NCI-H345 treated with DMSO at 0.1 percent for 48 hours (cell line): ENCODE results near the gene ATP5ME.
"Not testable (repeated sequence)": the region's sequence is repeated elsewhere in the genome, so short reads cannot be mapped to it uniquely, and the experiment has no call there.

Experiments used
- DNase-seq: peaks from one replicate; lab custom pipeline; 2025; ENCODE audit not compliant: unreplicated experiment; lab: John Stamatoyannopoulos, UW

The ATP5ME gene

DNA sequence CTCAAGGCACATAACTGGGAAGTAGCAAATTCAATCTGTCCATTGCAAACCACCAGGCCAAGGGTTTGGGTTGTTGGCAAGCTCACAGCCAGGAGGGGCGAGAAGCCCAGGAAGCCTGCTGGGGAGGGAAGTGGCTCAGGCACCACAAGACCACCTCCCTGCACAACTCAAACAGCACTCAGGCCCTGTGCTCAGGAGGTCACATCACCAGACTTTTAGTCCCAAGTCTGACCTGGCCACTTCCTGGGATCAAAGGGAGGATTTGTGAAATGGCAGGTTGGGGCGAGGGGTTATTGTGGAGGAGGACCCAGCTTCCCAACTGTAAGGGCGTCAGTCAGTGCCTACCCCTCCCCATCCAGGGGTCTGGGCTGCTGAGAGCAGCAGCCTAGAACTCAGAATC is 2.3 kb downstream of the ATP5ME start:
- no peak for DNase-seq

DNA sequence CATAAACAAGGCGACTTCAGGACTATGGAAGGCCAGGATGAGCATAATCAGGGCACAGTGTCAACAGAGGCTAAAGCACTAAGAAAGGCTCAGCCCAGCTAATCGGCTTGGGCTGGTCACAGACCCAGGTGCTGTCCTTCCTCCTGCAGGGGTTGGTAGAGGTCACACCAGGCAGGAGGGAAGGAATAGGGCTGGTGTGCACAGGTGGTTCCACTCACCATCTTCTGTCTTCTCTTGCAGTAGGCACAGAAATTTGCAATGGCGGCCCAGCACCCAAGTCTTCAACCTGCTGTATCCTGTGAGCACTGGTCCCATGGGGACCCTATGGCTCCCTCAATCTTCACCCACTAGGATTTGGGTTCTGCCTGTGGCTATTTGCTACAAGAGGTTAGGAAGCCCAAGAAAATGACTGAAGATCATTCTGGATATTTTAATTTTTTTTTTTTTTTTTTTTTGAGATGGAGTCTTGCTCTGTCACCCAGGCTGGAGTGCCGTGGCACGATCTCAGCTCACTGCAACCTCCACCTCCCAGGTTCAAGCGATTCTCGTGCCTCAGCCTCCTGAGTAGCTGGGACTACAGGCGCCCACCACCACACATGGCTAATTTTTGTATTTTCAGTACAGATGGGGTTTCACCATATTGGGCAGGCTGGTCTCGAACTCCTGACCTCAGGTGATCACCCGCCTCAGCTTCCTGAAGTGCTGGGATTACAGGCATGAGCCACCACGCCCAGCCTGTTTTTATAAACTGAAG is 4.1 kb downstream of the ATP5ME start:
- DNase-seq = not testable (repeated sequence)

DNA sequence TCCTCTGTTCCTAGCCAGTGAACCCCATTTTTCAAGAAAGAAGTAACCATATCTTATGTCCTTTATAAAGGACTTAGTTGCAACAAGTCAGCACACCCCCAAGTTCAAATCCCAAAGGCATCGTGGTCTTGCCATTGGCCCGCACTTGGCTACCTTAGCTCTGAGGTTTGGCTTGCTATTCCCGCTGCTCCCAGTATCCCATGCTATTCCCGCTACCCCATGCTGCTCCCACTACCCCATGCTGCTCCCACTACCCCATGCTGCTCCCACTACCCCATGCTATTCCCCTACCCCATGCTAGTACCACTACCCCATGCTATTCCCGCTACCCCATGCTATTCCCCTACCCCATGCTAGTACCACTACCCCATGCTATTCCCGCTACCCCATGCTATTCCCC is 5.9 kb downstream of the ATP5ME start:
- not testable (repeated sequence) for DNase-seq

DNA sequence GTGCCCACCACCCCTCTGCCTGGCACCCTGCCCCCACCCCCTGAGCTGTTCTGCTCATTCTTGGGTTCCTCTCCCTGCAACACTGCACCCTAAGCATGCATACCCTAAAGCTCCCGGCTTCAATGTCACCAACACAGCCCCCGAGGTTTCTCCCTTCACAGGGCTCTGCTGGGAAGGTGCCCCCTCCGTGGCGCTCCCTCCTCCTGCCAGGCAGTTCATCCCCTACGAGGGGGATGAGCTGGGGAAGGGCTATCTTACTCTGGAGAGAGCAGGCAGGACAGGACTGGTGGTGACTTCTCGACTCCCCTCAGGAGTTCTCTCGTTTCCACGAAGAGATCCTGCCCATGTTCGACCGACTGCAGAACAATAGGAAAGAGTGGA is 6.5 kb downstream of the ATP5ME start:
- no peak for DNase-seq

DNA sequence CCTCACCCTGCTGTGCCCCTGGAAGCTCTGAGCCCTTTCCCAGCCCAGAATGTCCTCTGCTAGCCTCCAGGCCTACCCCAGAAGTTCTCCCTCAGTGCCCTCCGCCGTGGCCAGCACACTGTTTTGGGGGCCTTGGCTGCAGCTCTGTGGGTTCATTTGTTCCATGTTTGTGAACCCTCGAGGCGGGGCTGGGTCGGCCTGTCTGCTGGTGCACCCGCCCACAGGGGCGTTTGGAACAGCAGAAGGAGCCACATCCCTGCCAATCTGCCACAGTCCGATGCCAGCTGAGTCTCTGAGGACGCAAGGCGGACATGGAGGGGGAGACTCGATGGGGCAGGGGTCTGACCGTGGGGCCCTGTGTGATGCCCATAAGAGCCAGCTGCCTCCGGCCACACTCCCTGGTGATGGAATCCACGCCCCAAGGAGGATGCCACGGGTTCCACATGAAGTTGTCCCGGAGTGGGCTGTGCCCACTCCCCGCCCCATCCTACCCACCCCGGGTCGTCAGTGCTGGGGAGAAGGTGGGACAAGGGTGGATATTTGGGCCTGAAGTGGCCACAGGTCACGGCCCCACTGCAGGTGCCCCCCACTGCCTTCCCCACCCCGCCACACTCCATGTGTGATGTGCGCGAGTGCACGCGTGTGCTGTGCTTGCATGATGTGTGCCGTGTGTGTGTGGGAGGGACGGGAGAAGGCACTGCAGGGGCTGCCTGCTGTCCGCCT is 7.1 kb downstream of the ATP5ME start:
- DNase-seq = no peak

DNA sequence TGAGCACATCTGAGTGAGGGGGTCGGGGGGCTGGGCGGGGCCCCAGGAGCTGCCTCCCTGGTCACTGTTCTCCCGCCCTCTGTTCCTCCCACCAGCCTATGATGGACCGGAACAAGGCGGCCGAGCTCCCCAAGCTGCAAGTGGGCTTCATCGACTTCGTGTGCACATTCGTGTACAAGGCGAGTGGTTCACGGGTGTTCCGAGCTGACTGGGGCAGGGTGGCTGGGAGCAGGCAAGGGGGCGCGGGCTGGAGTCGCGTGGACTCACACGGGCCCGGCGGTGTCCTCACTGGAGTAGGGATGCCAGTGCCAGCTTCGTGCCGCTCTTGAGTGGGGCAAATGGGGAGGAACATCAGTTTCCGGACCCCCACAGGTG is 7.7 kb downstream of the ATP5ME start:
- no peak for DNase-seq

DNA sequence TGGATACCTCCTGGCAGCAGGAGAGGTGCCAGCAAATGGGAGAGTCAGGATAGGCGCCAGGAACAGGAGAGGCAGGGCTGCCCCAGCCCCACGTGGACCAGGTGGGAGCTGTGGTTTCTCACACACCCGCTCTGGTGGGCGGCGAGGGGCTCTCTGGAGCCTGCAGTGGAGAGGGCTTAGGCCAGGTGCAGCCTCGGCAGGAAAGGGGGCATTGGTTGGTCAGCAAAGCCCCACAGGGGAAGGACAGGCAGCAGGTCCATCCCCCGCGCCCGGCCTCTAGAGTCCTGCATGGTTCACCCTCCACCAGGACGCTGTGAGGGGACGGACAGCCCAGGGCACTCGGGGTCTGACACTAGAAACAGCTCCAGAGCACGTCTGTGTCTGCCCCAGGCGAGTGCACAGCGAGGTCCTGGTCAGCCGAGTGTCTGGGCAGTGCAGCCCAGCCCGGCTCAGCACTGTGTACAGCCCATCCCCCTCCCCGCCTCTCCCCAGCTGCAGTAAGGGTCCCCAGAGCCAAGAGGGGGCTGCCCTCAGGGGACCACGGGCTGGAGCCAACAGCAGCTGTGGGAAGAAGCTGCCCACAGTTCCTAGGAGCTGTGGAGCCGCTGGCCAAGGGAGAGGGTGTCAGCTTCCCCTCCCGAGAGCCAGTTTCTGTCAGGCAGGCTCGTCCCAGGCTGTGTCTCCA is 8.2 kb downstream of the ATP5ME start:
- DNase-seq = no peak

DNA sequence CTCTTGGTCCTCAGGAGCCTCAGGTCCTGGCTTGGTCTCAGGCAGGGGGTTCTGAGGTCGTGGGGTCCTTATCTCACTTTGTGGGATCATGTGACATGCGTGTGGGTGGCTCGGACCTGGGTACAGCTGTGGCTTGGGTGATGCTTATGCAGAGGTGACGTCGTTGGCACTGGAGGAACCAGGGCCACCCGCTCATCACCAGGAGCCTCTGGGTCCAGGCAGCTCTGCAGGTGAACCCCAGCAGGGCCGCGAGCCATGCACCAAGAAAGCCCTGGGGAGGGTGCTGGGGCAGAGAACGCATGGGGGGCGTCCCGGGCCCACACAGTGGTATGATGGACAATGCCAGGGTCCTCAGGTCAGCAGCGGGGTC is 8.7 kb downstream of the ATP5ME start:
- no peak for DNase-seq

DNA sequence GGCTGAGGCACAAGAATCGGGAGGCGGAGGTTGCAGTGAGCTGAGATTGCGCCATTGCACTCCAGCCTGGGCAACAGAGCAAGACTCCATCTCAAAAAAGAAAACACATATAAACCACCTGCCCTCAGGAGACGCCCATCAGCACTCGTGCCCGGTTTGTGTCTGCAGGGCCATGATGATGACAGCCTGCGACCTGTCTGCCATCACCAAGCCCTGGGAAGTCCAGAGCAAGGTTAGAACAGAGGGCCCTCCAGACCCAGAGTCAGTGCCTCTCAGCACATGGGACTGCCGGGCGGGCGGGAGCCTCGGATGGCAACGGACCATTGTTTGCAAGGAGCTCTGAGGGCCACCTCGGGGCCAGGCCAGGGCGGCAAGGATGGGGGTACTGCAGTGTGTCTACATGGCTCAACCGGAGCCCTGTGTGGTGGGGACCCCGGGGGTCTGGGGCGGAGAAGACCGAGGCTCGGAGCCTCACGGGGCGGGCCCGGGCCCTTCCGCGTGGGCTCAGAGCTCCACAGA is 9.3 kb downstream of the ATP5ME start:
- no peak for DNase-seq

DNA sequence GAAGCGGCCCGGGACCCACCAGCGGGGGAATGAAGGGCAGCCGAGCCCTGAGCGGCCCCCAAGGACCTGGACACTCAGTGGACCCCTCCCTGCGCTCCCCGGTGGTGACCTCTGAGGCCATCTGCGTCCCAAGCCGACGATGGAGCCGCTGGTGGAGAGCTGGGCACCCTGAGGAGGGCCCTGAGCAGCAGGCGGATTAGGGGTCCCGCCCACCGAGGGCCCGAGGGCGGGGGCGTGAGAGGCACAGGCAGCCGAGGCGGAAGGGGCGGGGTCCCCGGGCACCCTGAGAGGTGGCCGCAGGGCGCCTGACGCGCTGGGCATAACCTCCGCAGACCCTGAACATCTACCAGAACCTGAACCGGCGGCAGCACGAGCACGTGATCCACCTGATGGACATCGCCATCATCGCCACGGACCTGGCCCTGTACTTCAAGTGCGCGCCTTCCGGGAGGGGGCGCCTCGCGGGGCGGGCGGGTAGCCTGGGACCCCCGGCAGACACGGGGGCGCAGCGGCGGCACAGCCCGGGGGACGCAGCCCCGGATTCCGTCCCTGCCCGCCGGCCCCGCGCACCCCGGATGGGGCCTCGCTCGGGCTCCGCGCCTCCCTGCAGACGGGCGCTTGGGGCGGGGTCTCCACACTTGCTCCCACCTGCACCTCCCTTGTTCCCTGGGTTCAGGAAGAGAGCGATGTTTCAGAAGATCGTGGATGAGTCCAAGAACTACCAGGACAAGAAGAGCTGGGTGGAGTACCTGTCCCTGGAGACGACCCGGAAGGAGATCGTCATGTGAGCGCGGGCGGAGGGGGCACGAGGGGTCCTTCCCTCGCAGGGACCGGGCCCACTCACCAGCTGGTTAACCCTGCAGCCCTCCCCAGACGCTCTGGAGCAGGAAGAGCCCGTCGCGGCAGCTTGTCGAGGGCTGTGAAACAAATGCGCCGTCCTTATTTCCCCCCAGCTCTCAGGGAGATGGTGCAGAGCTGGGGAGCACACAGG is 10.3 kb downstream of the ATP5ME start:
- DNase-seq = no peak

DNA sequence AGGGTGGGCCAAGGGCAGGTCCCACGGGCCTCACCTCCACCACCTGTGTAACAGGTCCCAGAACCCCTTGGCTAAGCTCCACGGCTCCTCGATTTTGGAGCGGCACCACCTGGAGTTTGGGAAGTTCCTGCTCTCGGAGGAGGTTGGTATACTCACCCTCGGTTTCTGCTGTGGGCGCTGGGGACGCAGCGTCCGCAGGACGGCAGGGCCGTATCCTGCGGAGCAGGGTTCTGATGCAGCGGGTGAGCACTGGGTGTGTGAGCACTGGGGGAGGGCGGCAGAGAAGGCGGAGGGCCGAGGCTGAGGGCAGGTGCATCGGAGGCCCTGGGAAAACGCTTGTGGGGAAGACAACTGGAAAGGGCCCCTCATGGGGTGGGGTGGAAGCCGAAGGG is 11.0 kb downstream of the ATP5ME start:
- no peak for DNase-seq

DNA sequence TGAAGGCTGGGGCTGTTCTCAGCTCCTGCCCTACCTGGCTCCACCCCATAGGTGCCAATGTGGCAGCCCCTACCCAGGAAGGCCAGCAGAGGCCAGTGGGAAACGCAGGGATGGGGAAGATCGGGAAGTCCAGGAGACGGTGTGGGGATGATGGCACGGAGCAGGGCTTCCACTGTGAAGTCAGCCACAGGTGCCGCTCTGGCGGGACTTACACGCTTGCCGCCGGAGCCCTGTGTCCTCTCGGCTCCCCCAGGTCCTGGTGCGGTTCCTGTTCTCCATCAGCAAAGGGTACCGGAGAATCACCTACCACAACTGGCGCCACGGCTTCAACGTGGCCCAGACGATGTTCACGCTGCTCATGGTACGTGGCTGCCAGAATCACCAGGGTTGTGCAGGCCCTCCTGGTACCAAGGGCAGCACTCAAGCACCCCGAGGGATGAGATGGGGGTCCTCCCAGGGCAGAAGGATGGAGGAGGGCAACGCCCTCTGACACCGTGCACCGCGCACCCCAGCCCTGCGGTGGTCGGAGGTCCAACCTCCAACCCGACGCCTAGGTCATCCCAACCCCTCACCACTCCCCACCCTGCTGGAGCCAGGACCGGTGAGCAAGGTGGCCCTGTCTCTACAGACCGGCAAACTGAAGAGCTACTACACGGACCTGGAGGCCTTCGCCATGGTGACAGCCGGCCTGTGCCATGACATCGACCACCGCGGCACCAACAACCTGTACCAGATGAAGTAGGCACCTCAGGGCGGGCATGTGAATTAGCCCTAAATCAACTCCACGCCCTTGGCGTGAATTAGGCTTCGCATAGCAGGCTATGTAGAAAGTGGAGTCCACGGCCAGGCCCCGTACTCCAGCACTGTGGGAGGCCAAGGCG is 12.0 kb downstream of the ATP5ME start:
- no peak for DNase-seq

DNA sequence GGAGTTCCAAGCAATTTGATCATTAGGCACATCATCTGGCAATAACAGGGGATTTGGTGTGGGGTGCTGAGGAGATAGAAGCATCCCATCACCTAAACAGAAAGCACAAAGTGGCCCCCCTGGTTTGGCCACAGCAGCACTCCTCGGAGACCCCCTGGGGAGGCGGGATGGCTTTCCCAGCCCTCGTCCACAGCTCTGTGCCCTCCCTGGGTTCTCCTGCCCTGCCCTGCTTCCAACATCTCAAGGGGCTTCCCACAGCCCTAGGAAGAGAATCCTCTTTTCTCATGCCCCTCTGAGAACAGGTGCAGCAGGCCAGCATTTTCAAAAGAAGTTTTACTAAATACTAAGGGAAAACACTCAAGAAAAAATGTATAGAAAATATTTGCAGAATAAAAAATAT is 12.8 kb downstream of the ATP5ME start:
- DNase-seq = no peak

DNA sequence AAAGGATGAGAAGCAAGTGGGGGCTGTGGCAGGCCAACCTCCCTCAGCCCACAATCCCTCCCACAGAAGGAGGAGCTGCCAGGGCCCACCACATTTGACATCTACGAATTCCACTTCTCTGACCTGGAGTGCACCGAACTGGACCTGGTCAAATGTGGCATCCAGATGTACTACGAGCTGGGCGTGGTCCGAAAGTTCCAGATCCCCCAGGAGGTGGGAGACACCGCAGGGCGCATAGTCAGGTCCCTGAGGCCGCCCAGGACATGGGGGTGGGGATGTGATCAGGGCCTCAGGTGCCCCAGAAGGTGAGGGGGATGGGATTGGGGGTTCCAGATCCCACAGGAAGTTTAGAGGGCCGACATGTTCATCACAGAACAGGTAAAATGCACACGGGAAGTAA is 13.7 kb downstream of the ATP5ME start:
- no peak for DNase-seq

DNA sequence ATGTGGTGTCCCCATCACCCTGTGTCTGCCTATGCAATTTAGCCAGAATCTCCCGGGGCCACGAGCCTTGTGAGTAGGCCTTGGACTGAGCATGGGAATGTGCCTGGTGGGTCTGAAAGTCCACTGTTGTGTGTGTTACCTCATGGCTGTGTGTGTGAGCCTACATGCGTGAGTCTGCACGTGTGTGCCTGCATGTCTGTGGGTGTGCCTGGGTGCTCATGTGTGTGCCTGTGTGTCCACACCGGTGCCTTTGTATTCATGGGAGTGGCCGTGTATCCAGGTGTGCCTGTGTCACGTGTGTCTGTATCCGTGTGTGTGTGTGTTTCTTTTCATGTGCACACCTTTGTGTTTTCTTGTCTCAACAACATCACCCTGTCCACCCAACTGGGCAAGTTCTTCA is 14.2 kb downstream of the ATP5ME start:
- DNase-seq = no peak

DNA sequence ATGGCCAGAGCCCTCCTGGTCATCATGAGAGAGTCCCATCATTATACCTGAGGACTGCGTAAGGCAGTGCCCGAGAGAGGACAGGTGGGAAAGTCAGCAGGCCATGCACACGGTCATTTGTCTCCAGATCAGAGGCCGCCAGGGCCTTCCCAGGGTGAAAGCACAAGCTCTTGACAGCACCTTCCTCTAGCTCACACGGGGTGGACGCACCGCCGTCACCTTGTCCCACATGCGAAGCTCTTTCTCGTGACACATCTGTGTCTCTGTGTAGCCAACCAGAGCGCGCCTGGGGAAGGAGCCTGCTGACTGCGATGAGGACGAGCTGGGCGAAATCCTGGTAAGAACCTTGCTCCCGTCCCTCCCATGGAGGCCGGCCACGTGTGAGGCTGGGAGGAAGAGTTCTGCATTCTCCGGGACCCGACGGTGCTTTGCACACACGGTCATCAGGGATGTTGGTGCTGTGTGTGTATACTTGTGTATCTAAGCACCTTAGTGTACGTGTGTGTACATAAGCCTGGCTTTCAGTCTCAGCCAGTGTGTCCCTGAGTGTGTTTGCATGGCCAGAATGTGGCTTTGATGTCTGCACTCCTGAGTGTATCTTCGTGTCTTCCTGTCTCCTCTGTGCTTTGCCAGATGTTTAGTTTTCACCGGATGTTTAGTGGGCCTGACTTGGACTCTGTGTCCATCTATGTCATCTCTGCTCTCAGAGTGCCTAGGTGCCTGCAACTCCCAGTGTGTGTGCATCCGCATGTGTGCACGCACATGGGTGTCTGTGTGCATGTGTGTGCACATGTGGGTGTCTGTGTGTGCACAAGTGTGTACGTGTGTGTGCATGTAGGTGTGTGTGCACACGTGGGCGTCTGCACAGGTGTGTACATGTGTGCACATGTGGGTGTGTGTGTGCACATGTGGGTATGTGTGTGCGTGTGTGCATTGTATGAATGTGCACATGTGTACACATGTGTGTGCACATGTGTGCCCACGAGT is 15.1 kb downstream of the ATP5ME start:
- DNase-seq = no peak

DNA sequence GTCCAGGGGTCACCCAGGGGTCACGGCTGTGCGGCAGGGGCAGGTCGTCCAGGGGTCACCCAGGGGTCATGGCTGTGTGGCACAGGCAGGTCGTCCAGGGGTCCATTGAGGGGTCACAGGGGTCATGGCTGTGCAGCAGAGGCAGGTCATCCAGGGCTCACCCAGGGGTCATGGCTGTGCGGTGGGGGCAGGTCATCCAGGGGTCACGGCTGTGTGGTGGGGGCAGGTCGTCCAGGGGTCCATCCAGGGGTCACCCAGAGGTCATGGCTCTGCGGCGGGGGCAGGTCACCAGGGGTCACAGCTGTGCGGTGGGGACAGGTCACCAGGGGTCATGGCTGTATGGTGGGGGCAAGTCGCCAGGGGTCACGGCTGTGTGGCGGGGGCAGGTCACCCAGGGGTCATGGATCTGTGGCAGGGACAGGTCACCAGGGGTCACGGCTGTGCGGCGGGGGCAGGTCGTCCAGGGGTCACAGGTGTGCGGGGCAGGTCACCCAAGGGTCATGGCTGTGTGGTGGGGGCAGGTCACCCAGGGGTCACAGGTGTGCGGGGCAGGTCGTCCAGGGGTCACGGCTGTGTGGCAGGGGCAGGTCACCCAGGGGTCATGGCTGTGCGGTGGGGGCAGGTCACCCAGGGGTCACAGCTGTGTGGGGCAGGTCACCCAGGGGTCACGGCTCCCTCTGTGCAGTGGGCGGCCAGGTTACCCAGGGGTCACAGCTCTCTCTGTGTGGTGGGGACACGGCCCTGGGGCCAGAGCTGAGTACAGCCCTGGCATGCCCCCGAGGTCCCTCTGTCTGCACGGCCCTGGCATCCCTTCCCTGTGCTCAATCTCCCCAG is 16.0 kb downstream of the ATP5ME start:
- DNase-seq = no peak

DNA sequence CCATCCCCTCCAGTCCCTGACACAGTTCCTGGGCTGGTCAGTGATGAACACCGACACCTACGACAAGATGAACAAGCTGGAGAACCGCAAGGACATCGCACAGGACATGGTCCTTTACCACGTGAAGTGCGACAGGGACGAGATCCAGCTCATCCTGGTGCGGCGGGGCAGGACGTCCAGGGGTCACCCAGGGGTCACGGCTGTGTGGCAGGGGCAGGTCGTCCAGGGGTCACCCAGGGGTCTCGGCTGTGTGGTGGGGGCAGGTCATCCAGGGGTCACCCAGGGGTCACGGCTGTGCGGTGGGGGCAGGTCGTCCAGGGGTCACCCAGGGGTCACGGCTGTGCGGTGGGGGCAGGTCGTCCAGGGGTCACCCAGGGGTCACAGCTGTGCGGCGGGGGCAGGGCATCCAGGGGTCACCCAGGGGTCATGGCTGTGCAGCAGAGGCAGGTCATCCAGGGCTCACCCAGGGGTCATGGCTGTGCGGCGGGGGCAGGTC is 16.7 kb downstream of the ATP5ME start:
- no peak for DNase-seq
